B cell (primary cell): ENCODE data around the gene CABLES1. TPM values are rescaled to one million over a fixed set of nuclear protein-coding genes. Genes with fewer than 3 reads are reported as not detected.

ENCODE experiments used
- ATAC-seq: fragments of 200-7000 bp; cut with Tn5 transposase; one replicate; pipeline ENCODE4 v1.10.0; 2021; ENCODE audit warnings: low read depth, mild to moderate bottlenecking, moderate number of reproducible peaks, moderate library complexity
- CTCF ChIA-PET: fragments of 350-600 bp; sonication (Branson Sonifier 250); formaldehyde crosslinking; loops from one replicate; lab custom pipeline; 2021; ENCODE audit warnings: antibody characterized with exemption, inconsistent platforms; lab: Charles Lee
- POLR2A ChIA-PET: fragments of 350-600 bp; sonication (Branson Sonifier 250); formaldehyde crosslinking; loops from one replicate; lab custom pipeline; 2021; ENCODE audit warnings: antibody characterized with exemption; lab: Charles Lee
- DNase-seq: peaks from one replicate; pipeline ENCODE4 v3.0.0; 2013
- H2AFZ ChIP-seq: 2 replicates; pipeline ENCODE4 v1.6.1; 2012; ENCODE audit warnings: mild to moderate bottlenecking, low read depth, low read length; ENCODE audit not compliant: insufficient read depth, poor library complexity, severe bottlenecking
- H3K27ac ChIP-seq, 2 donors: 1 replicate in 1 of 2; 2 replicates in 1 of 2; pipeline ENCODE4 v1.5.1; 2012 to 2013; ENCODE audit warnings: low read length in 2 of 2, mild to moderate bottlenecking in 2 of 2, moderate library complexity in 1 of 2
- H3K27me3 ChIP-seq, 4 experiments: fragments of 200-600 bp in 1 of 4; sonication (generic) in 1 of 4; replicated peaks in 1 of 4; 1 replicate in 2 of 4; 2 replicates in 2 of 4; pipeline versions ENCODE4 v1.6.1 to v1.7.0; 2013 to 2016; ENCODE audit warnings: low read length in 3 of 4, mild to moderate bottlenecking in 2 of 4, mixed read lengths in 1 of 4, moderate library complexity in 1 of 4; ENCODE audit not compliant: insufficient read depth in 4 of 4, control insufficient read depth in 3 of 4; ENCODE audit errors: control extremely low read depth in 1 of 4
- H3K36me3 ChIP-seq, 2 experiments: replicated peaks in 1 of 2; 1 replicate in 1 of 2; 2 replicates in 1 of 2; pipeline versions ENCODE4 v1.6.1 to v1.7.1; 2013; ENCODE audit warnings: low read length in 1 of 2; ENCODE audit not compliant: insufficient read depth in 2 of 2, control insufficient read depth in 1 of 2; ENCODE audit errors: control extremely low read depth in 1 of 2, extremely low read depth in 1 of 2
- H3K4me1 ChIP-seq, 2 donors: fragments of 200-600 bp in 1 of 2; sonication (generic) in 1 of 2; 1 replicate in 1 of 2; 2 replicates in 1 of 2; pipeline versions ENCODE4 v1.5.1 to v1.6.1; 2013 to 2017; ENCODE audit warnings: low read length in 2 of 2; ENCODE audit not compliant: control insufficient read depth in 2 of 2, insufficient read depth in 2 of 2
- H3K4me2 ChIP-seq: replicated peaks from 2 replicates; pipeline ENCODE3; 2012; ENCODE audit warnings: mild to moderate bottlenecking, low read depth, low read length; ENCODE audit not compliant: poor library complexity, severe bottlenecking
- H3K4me3 ChIP-seq, 5 experiments: fragments of 200-600 bp in 1 of 5; sonication (generic) in 1 of 5; 1 replicate in 3 of 5; 2 replicates in 2 of 5; pipeline versions ENCODE4 v1.5.1 to v1.7.0; 2011 to 2016; ENCODE audit warnings: low read length in 4 of 5, mild to moderate bottlenecking in 4 of 5, low read depth in 2 of 5, control low read depth in 1 of 5, moderate library complexity in 1 of 5; ENCODE audit not compliant: insufficient read depth in 1 of 5; ENCODE audit errors: control extremely low read depth in 1 of 5, extremely low read depth in 1 of 5
- H3K79me2 ChIP-seq: fragments of 200-600 bp; sonication (generic); one replicate; pipeline ENCODE4 v1.6.0; 2016; ENCODE audit warnings: low read length; ENCODE audit not compliant: control insufficient read depth, insufficient read depth
- H3K9ac ChIP-seq: fragments of 200-600 bp; sonication (generic); 2 replicates; pipeline ENCODE4 v1.6.1; 2017; ENCODE audit warnings: mild to moderate bottlenecking, low read length, moderate library complexity
- H3K9me3 ChIP-seq, 3 donors: one replicate each; pipeline versions ENCODE4 v1.6.1 to v1.7.1; 2013; ENCODE audit warnings: low read length in 2 of 3; ENCODE audit not compliant: control insufficient read depth in 2 of 3, insufficient read depth in 1 of 3; ENCODE audit errors: control extremely low read depth in 1 of 3
- H4K20me1 ChIP-seq: 2 replicates; pipeline ENCODE4 v1.6.0; 2012; ENCODE audit warnings: mild to moderate bottlenecking, low read length; ENCODE audit not compliant: insufficient read depth, control insufficient read depth, poor library complexity, severe bottlenecking
- H3K27ac Mint-ChIP-seq: one replicate; pipeline ENCODE4 v1.8.0; 2021; ENCODE audit warnings: mixed read lengths
- H3K27me3 Mint-ChIP-seq: one replicate; pipeline ENCODE4 v1.8.0; 2021; ENCODE audit warnings: mixed read lengths
- H3K4me1 Mint-ChIP-seq: one replicate; pipeline ENCODE4 v1.8.0; 2021; ENCODE audit warnings: mixed read lengths
- H3K4me3 Mint-ChIP-seq: one replicate; pipeline ENCODE4 v1.8.0; 2021; ENCODE audit warnings: mixed read lengths
- H3K9me3 Mint-ChIP-seq: one replicate; pipeline ENCODE4 v1.8.0; 2022; ENCODE audit warnings: mixed read lengths; ENCODE audit not compliant: insufficient read depth
- EZH2 ChIP-seq: IDR thresholded peaks from 2 replicates; pipeline ENCODE4 v1.6.1; 2012; ENCODE audit warnings: borderline replicate concordance, low read depth, mild to moderate bottlenecking, moderate library complexity, low read length; ENCODE audit not compliant: insufficient read depth, poor library complexity, severe bottlenecking
- WGBS: methylation state at CpG from one replicate; pipeline ENCODE4 v1.1.5; 2013; ENCODE audit warnings: missing lambda C conversion rate; ENCODE audit not compliant: insufficient coverage; 5-methylcytosine and 5-hydroxymethylcytosine counted together
- intact Hi-C: fragments of 100-400 bp; cut with micrococcal nuclease; formaldehyde crosslinking; loops from one replicate; pipeline ENCODE4 v1.10.0; 2022
- polyA plus RNA-seq: library from polyadenylated mRNA; depleted of rRNA; stranded (reverse); fragments of >200 nt; gene quantifications from 2 replicates; pipeline ENCODE4 v1.2.3, GENCODE V29; 2012
- total RNA-seq, 2 donors: library from RNA; stranded (reverse); fragments of 120-200 nt in 1 of 2; gene quantifications; 1 replicate in 1 of 2; 2 replicates in 1 of 2; pipeline versions ENCODE4 v1.2.3 to v1.2.4, GENCODE V29; 2013 to 2022
- TF ChIP-seq, protein P1 (sequence below): fragments of 200-600 bp; IDR thresholded peaks from one replicate; pipeline ENCODE4 v1.8.0; 2022; ENCODE audit warnings: antibody characterized with exemption, mild to moderate bottlenecking

CABLES1 gene
- total and polyA plus RNA-seq, 2 donors (not counting 1 experiment from before 2014, with no cell fraction given) = 0.30 to 56.3 TPM

DNA sequence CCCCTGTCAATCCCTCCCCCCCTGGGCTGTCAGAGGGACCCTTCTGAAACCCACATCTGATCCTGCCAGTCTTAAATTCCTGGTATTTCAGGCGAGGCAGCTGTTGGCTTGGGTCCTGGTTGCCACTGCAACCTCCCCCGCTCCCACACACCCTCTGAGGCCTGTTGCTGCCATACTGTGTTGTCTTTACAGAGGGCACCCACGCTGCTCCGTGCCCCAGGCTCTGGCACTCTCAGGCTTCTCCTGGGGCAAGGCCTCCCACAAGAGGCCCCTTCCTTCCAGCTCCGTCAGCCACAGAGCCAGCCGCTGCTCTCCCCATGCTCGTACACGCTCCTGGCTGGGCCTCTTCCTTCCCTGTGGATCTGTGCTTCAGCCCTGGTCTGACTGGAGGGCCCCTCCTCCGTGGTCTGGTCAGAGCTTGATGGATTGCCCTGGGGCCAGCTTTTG is 8.6 kb downstream of the CABLES1 start:
- ChIA-PET CTCF (interaction anchor here (0.6 kb wide), 1 partner anchor 13 kb away, joined by 3 read pairs; no protein-coding TSS in a partner anchor), POLR2A (no interaction called here)
- DNase-seq (no peak), ATAC-seq (no peak)
- Histone ChIP-seq H3K9me3 (peaks cover 0 to 3% (median 0%) of the 10 kb centered on the region in 3 donors), H3K36me3 (no peaks in the 10 kb centered on the region), H3K4me3 (no peak overlapping the region), H3K4me2 (no peak overlapping the region), H3K27ac (no peak overlapping the region), H3K9ac (no peak overlapping the region), H2AFZ (peak overlapping the region; percentile 6), H3K27me3 (peaks cover 0 to 7% (median 0%) of the 10 kb centered on the region in 4 experiments), H4K20me1 (no peaks in the 10 kb centered on the region), H3K4me1 (peaks cover 0 to 3% of the 10 kb centered on the region in 2 donors), H3K79me2 (no peaks in the 10 kb centered on the region)
- Mint-ChIP-seq H3K27ac (no peak overlapping the region), H3K9me3 (no peaks in the 10 kb centered on the region), H3K27me3 (peaks cover 14% of the 10 kb centered on the region), H3K4me1 (peaks cover 8% of the 10 kb centered on the region), H3K4me3 (no peak overlapping the region)
- WGBS = 48% methylated on average over 9 of the region's 9 CpGs
- TF ChIP-seq, protein P1, sequence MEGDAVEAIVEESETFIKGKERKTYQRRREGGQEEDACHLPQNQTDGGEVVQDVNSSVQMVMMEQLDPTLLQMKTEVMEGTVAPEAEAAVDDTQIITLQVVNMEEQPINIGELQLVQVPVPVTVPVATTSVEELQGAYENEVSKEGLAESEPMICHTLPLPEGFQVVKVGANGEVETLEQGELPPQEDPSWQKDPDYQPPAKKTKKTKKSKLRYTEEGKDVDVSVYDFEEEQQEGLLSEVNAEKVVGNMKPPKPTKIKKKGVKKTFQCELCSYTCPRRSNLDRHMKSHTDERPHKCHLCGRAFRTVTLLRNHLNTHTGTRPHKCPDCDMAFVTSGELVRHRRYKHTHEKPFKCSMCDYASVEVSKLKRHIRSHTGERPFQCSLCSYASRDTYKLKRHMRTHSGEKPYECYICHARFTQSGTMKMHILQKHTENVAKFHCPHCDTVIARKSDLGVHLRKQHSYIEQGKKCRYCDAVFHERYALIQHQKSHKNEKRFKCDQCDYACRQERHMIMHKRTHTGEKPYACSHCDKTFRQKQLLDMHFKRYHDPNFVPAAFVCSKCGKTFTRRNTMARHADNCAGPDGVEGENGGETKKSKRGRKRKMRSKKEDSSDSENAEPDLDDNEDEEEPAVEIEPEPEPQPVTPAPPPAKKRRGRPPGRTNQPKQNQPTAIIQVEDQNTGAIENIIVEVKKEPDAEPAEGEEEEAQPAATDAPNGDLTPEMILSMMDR = no peak
- TF ChIP-seq EZH2 = no peak
- intact Hi-C loops = no loop called here

DNA sequence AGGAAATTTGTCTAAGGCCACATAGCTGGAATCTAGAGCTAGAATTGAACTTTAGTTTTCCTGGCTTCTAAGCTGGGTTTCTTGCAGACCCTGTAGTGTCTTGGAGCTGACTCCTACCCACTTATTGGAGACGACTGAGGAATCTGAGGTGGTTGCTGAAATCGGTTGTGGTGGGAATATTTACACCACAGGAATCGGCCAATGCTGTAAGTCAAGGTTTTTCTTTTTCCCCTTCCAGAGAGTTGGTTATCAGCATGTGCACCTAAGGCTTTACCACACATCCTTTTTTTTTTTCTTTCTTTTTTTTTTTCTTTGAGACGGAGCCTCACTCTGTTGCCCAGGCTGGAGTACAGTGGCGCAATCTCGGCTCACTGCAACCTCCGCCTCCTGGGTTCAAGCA is 9.4 kb downstream of the CABLES1 start:
- POLR2A ChIA-PET = no interaction called here
- CTCF ChIA-PET = no interaction called here
- intact Hi-C loops = no loop called here

More for the DNA sequence above, 9.4 kb downstream of the CABLES1 start:
- H3K9me3 ChIP-seq = peaks cover 0 to 3% (median 0%) of the 10 kb centered on the region in 3 donors
- H3K27ac ChIP-seq = no peak overlapping the region
- peaks cover 10% of the 10 kb centered on the region for H3K27me3 Mint-ChIP-seq
- H3K4me1 ChIP-seq = peaks cover 0 to 3% of the 10 kb centered on the region in 2 donors
- TF ChIP-seq, protein P1 = no peak
- no peak for TF ChIP-seq EZH2
- no peak overlapping the region for H3K27ac Mint-ChIP-seq
- no peak for ATAC-seq
- no peak overlapping the region for H2AFZ ChIP-seq
- no peak overlapping the region for H3K4me3 ChIP-seq
- WGBS = no CpG with 5 or more reads among the region's 7 CpGs
- H3K9me3 Mint-ChIP-seq = no peaks in the 10 kb centered on the region
- H3K4me3 Mint-ChIP-seq = no peak overlapping the region
- no peak for DNase-seq
- H4K20me1 ChIP-seq = no peaks in the 10 kb centered on the region
- no peak overlapping the region for H3K9ac ChIP-seq
- H3K79me2 ChIP-seq = no peaks in the 10 kb centered on the region
- peaks cover 0 to 7% (median 0%) of the 10 kb centered on the region in 4 experiments for H3K27me3 ChIP-seq
- H3K36me3 ChIP-seq = no peaks in the 10 kb centered on the region
- peaks cover 8% of the 10 kb centered on the region for H3K4me1 Mint-ChIP-seq
- H3K4me2 ChIP-seq = no peak overlapping the region
